Measurements from ENCODE around the gene MIEF1. TPM values are rescaled to one million over a fixed set of nuclear protein-coding genes. Genes with fewer than 3 reads are reported as not detected.

The MIEF1 gene
- total RNA-seq, 1 donor from 2014 or later = 59.4 TPM

GRCh38 chr22:39556970-39557841 lies 55.1 kb downstream of the MIEF1 start:
- Mint-ChIP-seq H3K27me3 (ENCODE audit: insufficient read depth) (peaks cover 37% of the 10 kb centered on the region), H3K4me3 (peak overlapping the region; percentile 8), H3K4me1 (ENCODE audit: low read depth) (no peaks in the 10 kb centered on the region), H3K27ac (no peak overlapping the region), H3K36me3 (ENCODE audit: low read depth) (no peaks in the 10 kb centered on the region), H3K9me3 (no peaks in the 10 kb centered on the region)
- intact Hi-C loops (cut with micrococcal nuclease) = loop anchor here (5.0 kb wide), 1 partner anchor 45 kb away; no protein-coding TSS in a partner anchor
- no peak for DNase-seq (ENCODE audit: low spot score)

GRCh38 chr22:39558254-39558727 lies 56.2 kb downstream of the MIEF1 start:
- Mint-ChIP-seq H3K36me3 (ENCODE audit: low read depth) (no peaks in the 10 kb centered on the region), H3K4me3 (peak overlapping the region; percentile 42), H3K27me3 (ENCODE audit: insufficient read depth) (peaks cover 36% of the 10 kb centered on the region), H3K27ac (no peak overlapping the region), H3K4me1 (ENCODE audit: low read depth) (no peaks in the 10 kb centered on the region), H3K9me3 (no peaks in the 10 kb centered on the region)
- intact Hi-C loops (cut with micrococcal nuclease) = loop anchor here (5.0 kb wide), 1 partner anchor 44 kb away; no protein-coding TSS in a partner anchor
- DNase-seq (ENCODE audit: low spot score) = no peak

- H3K4me3 Mint-ChIP-seq = no peak overlapping the region
- H3K9me3 Mint-ChIP-seq = no peaks in the 10 kb centered on the region
- DNase-seq (ENCODE audit: low spot score) = no peak
- no peaks in the 10 kb centered on the region for H3K36me3 Mint-ChIP-seq (ENCODE audit: low read depth)
- no peak overlapping the region for H3K27ac Mint-ChIP-seq
- H3K27me3 Mint-ChIP-seq (ENCODE audit: insufficient read depth) = peaks cover 36% of the 10 kb centered on the region
- intact Hi-C loops (cut with micrococcal nuclease) = loop anchor here (5.0 kb wide), 1 partner anchor 43 kb away; no protein-coding TSS in a partner anchor
- H3K4me1 Mint-ChIP-seq (ENCODE audit: low read depth) = no peaks in the 10 kb centered on the region
Observed at GRCh38 chr22:39558950-39559349, 56.9 kb downstream of the MIEF1 start.

GRCh38 chr22:39559456-39560105 lies 57.5 kb downstream of the MIEF1 start:
- Mint-ChIP-seq H3K4me1 (ENCODE audit: low read depth) (no peaks in the 10 kb centered on the region), H3K4me3 (no peak overlapping the region), H3K36me3 (ENCODE audit: low read depth) (no peaks in the 10 kb centered on the region), H3K27me3 (ENCODE audit: insufficient read depth) (peaks cover 31% of the 10 kb centered on the region), H3K27ac (no peak overlapping the region), H3K9me3 (no peaks in the 10 kb centered on the region)
- no peak for DNase-seq (ENCODE audit: low spot score)
- intact Hi-C loops (cut with micrococcal nuclease) = loop anchor here (5.0 kb wide), 1 partner anchor 43 kb away; no protein-coding TSS in a partner anchor

- no peaks in the 10 kb centered on the region for H3K36me3 Mint-ChIP-seq (ENCODE audit: low read depth)
- no peak overlapping the region for H3K4me3 Mint-ChIP-seq
- no peak overlapping the region for H3K27ac Mint-ChIP-seq
Observed at GRCh38 chr22:39560127-39560526, 58.0 kb downstream of the MIEF1 start.

GRCh38 chr22:39562839-39563489 lies 60.9 kb downstream of the MIEF1 start:
- Mint-ChIP-seq H3K36me3 (ENCODE audit: low read depth) (no peaks in the 10 kb centered on the region), H3K27ac (no peak overlapping the region), H3K4me3 (no peak overlapping the region), H3K4me1 (ENCODE audit: low read depth) (peaks cover 11% of the 10 kb centered on the region), H3K27me3 (ENCODE audit: insufficient read depth) (peaks cover 14% of the 10 kb centered on the region), H3K9me3 (peaks cover 8% of the 10 kb centered on the region)
- DNase-seq (ENCODE audit: low spot score) = no peak
- intact Hi-C loops (cut with micrococcal nuclease) = no loop called here

More at GRCh38 chr22:39560127-39560526, 58.0 kb downstream of the MIEF1 start:
- Mint-ChIP-seq H3K27me3 (ENCODE audit: insufficient read depth) (peaks cover 31% of the 10 kb centered on the region), H3K4me1 (ENCODE audit: low read depth) (no peaks in the 10 kb centered on the region), H3K9me3 (no peaks in the 10 kb centered on the region)
- no peak for DNase-seq (ENCODE audit: low spot score)
- intact Hi-C loops (cut with micrococcal nuclease) = no loop called here

- intact Hi-C loops (cut with micrococcal nuclease) = no loop called here
- H3K27ac Mint-ChIP-seq = no peak overlapping the region
Observed at GRCh38 chr22:39563571-39564428, 61.7 kb downstream of the MIEF1 start.

GRCh38 chr22:39565414-39565944 lies 63.4 kb downstream of the MIEF1 start:
- DNase-seq (ENCODE audit: low spot score) = no peak
- Mint-ChIP-seq H3K36me3 (ENCODE audit: low read depth) (no peaks in the 10 kb centered on the region), H3K4me3 (no peak overlapping the region), H3K27me3 (ENCODE audit: insufficient read depth) (peaks cover 7% of the 10 kb centered on the region), H3K4me1 (ENCODE audit: low read depth) (peaks cover 13% of the 10 kb centered on the region), H3K27ac (peak overlapping the region; percentile 58), H3K9me3 (peaks cover 8% of the 10 kb centered on the region)
- intact Hi-C loops (cut with micrococcal nuclease) = no loop called here

More at GRCh38 chr22:39563571-39564428, 61.7 kb downstream of the MIEF1 start:
- Mint-ChIP-seq H3K36me3 (ENCODE audit: low read depth) (no peaks in the 10 kb centered on the region), H3K4me1 (ENCODE audit: low read depth) (peaks cover 13% of the 10 kb centered on the region), H3K27me3 (ENCODE audit: insufficient read depth) (peaks cover 10% of the 10 kb centered on the region), H3K9me3 (peaks cover 8% of the 10 kb centered on the region), H3K4me3 (no peak overlapping the region)
- DNase-seq (ENCODE audit: low spot score) = no peak

- no peaks in the 10 kb centered on the region for H3K36me3 Mint-ChIP-seq (ENCODE audit: low read depth)
- intact Hi-C loops (cut with micrococcal nuclease) = no loop called here
- no peak overlapping the region for H3K27ac Mint-ChIP-seq
- no peaks in the 10 kb centered on the region for H3K27me3 Mint-ChIP-seq (ENCODE audit: insufficient read depth)
- H3K4me3 Mint-ChIP-seq = no peak overlapping the region
- peaks cover 13% of the 10 kb centered on the region for H3K4me1 Mint-ChIP-seq (ENCODE audit: low read depth)
- peak; percentile 31 for DNase-seq (ENCODE audit: low spot score)
- H3K9me3 Mint-ChIP-seq = peaks cover 8% of the 10 kb centered on the region
Observed at GRCh38 chr22:39567135-39567946, 65.3 kb downstream of the MIEF1 start.

All from activated T-helper 1 cell treated with anti-CD3 and anti-CD28 coated beads, Interleukin-12 subunit alpha, Interleukin-12 subunit beta, Interleukin-2, Interleukin-4 antibody, amounts not matched to agents 30 ng/mL and 10 ng/mL and 1 ng/mL, durations not matched to agents 14 hours and 24 hours and 36 hours (primary cell).